IPS-11a (cell line): Measurements from ENCODE around the gene SLC25A20.
"Not testable (repeated sequence)": the region's sequence is repeated elsewhere in the genome, so short reads cannot be mapped to it uniquely, and the experiment has no call there.

Experiments used
- H3K4me3 ChIP-seq: one replicate; pipeline ENCODE4 v1.5.1; 2013; ENCODE audit warnings: low read depth, low read length, control low read depth

The SLC25A20 gene, protein sequence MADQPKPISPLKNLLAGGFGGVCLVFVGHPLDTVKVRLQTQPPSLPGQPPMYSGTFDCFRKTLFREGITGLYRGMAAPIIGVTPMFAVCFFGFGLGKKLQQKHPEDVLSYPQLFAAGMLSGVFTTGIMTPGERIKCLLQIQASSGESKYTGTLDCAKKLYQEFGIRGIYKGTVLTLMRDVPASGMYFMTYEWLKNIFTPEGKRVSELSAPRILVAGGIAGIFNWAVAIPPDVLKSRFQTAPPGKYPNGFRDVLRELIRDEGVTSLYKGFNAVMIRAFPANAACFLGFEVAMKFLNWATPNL

DNA sequence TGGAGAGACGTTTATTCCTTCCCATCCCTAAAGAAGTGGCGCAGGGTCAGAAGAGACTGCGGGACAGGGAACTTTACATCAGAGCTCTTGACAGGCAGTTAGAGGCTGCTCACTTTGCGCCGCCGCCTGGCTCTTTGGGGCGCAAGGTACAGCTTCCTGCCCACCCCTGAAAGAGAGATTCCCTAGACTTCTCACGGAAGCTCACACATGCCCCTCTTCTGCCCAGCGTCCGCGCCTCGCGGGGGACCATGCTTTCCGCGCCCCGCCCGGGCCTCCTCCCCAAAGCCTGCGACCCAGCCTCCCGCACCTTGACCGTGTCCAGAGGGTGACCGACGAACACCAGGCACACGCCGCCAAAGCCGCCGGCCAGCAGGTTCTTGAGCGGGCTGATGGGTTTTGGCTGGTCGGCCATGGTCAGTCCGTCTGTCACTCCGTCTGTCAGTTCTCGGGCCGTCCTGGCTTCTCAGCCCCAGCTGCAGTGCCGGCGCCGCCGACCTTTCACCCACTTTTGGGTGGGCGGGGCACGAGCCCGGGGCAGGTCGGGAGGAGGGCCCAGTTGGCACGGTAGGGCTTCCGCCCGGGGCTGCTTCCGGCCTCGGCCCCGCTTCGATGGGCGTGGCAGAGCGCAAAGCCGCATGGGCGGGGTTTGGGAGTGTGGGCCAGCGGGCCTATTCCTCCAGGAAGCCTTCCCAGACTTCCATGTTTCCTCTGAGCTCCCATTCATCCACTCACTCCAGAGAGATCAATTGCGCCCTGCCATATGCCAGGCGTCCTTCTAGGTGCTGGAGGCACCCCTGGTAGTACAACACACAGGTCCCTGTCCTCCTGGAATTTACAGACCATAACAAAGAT, at the start of gene SLC25A20:
Gene SLC25A20, minus strand, starts transcription at position 500 of the 852 bp plus-strand sequence. Its CDS starts 88 bp downstream, at position 412.
- H3K4me3 ChIP-seq: peak within 1 kb of the TSS; percentile 78

DNA sequence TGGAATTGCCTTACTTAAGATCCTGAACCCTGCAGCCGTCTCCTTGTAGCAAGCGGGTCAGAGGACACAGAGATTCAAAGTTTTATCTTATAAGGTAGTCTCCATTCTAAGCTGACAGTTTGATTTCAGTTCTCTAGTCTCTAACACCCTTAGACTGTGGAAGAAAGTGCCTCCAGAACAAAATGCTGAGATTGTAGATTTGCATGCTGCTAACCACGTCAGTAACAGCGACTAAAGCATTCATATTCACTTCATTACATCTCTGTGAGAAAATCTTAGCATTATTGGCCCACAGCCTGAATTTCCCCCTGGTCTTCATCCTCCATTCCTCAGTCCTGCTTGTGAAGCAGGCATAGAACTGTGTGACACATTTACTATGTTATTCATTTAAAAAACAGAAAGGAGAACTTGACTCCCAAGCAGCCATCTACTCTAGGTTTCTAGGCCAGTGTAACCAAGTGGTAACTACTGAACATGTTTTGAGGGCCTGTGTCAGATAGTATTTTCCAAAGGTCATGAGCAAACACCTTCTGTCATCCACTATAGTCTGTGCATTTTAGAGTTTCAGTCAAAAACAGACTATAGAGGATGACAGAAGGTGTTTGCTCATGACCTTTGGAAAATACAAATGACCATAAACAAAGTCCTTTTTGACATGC, 47.3 kb upstream of the SLC25A20 start:
- no peak overlapping the region for H3K4me3 ChIP-seq

DNA sequence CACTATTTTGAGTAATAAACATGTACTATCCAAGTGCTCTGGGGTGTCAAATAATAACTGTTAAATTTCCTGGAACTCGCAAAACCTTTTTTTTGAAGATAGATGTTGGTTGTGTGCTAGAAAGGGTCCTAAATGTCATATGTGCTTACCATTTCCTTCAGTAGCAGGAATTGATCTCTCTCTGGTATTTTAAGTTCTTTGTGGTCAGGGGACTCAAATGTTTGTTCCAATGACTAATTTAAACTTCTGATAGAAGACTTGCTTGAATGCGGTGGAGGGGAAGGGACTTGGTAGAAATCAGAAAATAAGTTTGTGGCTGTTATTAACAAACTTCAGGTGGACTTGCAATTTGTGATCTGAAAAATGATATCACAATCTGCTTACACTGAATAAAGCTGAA, 46.8 kb upstream of the SLC25A20 start:
- H3K4me3 ChIP-seq: no peak overlapping the region

DNA sequence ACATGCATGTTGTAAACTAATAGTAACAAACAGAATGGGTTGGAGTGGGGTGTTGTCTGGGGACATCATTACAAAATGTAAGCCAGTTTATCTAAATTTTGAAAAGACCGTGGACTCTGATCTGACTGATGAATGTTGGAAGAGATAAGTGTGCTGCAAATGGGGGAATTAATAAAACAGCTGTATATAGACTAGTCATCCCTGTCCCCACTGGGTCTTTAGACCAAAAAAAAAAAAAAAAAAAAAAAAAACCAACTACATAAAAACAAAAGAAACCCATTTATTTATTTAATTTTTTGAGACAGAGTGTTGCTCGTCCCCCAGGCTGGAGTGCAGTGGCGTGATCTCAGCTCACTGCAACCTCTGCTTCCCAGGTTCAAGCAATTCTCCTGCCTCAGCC, 40.0 kb upstream of the SLC25A20 start:
- H3K4me3 ChIP-seq: no peak overlapping the region

DNA sequence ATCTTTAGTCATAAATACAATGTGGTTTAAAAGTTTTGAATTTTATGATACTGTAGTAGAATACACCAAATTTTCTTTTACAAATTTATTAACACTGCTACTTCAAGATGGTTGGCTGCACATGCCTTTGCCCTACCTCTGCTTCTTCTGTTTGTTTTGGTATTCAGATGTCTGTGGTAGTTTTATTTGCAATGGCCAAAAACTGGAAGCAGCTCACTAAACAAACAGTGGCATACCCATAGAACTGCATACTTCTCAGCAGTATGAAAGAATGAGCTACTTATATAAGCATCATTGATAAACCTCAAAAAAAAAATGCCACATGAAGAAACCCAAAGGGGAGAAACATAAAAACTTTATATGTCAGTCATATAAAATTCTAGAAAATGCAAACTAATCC, 39.5 kb upstream of the SLC25A20 start:
- no peak overlapping the region for H3K4me3 ChIP-seq

DNA sequence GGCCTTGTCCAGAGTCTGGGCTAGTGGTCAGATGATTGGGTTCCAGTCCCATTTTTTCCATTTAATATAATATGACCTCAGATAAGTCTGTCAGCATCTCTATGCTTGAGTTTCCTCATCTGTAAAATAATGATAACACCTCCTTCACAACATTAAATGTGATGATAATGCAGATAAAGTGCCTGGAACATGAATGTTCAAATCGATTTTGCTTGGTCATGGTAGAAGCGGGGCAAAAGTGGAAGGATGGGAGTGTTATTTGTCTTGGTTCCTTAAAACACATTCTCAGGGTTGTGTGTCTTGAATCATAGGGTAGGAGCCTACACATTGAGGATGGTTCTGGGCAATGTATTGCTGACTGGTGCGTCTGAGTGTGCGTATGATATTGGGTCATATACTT, 36.8 kb upstream of the SLC25A20 start:
- H3K4me3 ChIP-seq: no peak overlapping the region

DNA sequence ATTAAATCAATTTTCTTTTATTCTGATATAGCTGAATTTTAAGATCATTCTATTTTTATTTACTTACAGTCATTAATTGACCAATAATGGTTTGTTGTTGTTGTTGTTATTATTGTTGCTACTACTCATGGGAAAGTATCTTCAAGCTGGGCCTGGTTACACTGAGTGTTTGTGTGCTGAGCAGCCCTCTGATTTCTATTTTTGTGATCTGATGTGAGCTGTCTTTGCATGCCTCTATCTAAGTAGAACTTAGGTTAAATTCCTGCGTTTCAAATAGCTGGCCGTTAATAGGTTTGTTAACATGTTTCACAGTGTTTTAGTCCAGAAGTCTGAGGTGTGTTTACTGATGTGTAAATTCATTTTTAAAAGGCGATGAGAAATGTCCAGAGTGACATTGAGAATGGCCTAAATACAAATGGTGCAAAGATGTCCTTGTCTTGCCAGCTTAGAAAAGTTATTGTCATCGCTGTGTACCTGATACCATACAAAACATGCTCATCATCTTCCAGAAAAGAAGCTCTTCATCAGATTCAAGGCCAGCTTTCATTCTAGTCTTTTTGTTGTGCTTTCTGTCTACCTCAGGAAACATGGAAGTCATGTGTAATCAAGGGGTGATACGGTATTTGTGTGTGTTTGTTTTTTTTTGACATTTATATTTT, 35.8 kb upstream of the SLC25A20 start:
- H3K4me3 ChIP-seq: no peak overlapping the region

DNA sequence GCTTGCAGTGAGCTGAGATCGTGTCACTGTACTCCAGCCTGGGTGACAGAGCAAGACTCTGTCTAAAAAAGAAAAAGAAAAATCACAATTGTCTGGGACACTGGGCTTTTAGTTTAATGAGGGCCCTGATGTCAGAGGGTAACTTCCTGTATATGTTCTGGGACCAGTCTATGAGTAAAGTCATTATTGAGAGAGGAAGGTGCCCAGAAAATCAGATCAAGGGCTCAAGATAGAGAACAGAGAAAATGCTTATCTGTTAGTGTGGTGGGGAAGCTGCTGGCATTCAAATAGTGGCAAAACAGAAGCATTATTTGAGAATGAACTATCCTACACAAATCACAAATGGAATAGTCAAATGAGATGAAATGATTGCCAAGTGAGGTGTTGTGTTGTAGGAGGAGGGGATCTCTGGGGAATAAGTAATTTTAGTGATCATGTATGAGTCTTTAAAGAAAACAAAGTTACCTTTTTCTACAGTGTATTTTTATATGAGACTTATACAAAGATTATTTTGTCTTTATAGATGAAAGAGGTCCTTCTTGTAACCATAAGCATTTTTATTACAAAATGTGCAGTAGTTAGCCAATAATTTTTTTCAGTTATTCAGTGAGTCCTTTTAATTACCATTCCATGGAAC, 33.4 kb upstream of the SLC25A20 start:
- no peak overlapping the region for H3K4me3 ChIP-seq

DNA sequence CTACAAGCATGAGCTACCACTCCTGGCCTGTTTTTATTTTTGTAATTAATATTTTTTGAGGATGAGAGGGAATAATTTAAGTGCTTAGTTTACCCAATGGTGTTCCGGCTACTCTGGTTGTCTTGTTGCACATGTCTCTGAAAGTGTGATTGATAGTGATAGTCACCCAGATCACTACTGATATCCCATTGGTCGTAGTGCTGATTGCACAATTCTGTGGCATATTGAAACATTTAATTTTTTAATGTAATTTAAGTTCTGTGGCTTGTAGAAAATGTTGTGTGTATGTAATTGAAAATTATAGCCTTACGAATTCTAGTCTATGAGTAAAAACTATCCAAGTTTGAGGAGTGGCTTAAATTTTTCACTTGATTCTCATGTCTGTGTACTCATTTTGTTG, 31.9 kb upstream of the SLC25A20 start:
- no peak overlapping the region for H3K4me3 ChIP-seq

DNA sequence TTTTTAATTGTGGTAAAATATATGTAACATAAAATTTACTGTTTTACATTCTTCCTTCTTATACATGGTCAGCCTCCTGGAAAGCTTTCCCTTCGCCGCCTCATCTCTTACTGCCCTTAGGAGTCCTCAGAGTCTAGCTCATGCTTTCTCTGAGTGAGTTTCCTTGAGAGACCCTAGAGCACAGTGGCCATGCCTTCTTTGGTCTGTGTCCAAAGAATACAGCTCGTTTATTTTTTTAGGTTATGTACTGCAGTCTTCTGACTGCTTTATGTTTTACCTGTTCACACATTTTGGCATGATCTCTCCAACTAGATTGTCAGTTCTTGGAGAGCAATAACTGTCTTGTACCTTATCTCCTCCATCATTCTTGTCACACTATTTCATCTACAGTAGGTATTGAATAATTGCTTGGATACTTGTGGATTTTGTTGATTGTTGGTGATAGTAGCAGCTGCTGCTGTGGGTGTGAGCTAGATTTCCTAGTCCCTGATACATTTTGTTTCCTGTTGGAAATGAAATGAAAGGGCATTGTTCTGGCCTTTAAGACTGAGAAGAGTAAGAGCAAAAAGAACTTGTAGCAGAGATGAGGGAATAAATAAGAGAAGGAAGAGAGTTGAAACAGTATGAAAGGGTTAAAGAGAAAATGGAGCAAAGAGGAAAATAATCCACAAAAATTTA, 30.8 kb upstream of the SLC25A20 start:
- no peak overlapping the region for H3K4me3 ChIP-seq

DNA sequence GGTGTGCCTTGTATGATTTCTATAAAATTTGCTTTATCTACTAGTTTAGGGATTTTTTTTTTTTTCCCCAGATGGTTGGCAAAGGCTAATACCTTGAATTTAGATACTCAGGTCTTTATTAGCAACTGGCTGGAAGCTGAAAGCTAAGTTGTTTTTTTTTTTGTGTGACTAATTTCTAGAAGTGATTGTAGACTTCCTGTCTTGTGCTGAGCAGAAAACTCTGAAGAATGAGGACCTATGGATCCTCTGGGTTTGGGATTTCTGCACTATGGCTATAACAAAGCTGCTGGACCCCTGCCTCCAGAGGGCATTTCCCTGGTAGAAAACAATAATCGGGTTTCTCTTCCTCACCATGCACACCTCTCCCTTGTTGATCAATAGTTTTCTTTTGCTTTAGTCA, 30.0 kb upstream of the SLC25A20 start:
- no peak overlapping the region for H3K4me3 ChIP-seq

DNA sequence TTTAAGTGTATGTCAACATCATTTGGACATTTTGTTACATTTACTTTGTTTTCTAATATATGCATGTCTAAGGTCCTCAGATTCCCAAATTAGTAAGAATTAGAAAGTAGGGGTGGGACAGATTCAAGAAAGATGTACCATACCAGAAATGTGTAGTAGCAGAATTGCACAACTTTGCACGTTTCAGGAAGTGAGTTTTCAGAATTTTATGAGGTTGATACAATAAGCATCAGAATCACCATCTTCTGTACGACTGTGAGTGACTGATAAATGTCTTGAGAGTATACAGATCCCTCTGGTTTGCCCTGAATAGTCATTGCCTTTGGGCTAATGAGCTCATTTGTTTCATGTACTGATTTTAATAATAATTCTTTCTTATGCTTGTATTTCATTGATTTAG, 29.2 kb upstream of the SLC25A20 start:
- H3K4me3 ChIP-seq: no peak overlapping the region

DNA sequence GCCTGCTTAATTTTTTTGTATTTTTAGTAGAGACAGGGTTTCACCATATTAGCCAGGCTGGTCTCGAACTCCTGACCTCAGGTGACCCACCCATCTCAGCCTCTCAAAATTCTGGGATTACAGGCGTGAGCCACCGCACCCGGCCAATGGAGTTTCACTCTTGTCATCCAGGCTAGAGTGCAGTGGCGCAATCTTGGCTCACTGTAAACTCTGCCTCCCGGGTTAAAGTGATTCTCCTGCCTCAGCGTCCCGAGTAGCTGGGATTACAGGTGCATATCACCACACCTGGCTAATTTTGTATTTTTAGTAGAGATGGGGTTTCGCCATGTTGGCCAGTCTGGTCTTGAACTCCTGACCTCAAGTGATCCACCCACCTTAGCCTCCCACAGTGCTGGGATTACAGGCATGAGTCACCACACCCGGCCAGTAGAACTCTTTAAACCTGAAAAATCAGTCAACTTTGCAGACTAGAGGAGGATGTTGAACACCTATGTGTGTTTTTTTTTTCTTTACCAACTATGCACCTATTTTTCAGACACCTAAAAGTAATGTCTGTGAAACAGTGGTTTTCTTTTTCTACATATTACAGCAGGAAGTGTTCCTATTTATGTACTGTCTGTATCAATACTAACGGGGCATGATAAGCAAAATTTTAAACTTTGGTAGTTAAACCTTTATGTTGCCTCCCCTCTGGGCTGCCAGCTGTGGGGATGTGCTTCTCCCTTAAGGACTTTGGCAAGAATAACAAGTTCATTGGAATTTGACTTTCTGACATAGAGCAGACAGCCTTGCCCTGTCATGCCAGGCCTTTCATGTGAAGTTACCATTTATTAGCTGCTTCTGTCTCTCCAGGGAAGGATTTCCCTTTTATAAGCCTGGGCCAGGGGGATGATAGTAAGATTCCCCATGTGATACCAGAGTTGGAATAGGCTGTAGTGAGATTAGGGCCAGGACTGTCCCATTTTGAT, 28.0 kb upstream of the SLC25A20 start:
- no peak overlapping the region for H3K4me3 ChIP-seq

DNA sequence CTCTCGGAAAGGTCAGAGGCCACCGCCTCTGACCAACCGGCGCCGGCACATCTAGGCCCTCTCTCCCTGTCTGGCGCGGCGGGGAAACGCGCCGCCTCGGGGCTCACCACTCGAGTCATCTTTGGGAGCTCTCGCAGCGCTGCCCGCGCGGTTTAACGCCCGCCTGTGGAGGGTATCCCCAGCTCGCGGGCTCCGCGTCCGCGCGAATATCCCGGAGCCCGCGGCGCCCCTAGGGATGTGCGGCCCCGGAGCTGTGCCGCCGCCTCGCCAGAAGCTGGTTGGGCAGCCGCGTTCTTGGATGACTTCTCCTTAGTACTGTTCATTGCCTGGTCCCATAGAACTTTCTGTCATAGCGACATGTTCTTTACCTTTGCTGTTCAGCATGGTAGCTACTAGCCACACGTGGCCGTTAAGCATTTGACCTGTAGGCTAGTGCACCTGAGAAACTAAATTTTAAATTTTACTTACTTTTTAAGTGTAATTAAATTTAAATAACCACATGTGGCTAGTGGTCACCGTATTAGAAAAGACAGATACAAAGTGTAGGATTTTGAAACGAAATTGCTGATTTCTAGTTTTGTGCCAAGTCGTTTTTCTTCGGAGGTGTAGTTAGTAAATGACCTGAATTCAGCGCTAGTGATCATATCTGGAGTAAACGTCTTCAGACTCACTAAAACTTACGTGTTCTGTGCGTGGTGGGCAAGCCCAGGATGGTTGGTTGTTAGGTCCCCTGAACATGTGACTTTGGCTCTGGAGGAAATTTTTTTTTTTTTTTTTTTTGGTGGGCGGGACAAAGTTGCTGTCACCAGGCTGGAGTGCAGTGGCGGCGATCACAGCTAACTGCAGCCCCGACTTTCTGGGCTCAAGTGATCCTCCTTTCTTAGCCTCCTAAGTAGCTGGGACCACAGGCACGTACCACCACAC, 20.8 kb upstream of the SLC25A20 start:
- H3K4me3 ChIP-seq: peak overlapping the region; percentile 80

DNA sequence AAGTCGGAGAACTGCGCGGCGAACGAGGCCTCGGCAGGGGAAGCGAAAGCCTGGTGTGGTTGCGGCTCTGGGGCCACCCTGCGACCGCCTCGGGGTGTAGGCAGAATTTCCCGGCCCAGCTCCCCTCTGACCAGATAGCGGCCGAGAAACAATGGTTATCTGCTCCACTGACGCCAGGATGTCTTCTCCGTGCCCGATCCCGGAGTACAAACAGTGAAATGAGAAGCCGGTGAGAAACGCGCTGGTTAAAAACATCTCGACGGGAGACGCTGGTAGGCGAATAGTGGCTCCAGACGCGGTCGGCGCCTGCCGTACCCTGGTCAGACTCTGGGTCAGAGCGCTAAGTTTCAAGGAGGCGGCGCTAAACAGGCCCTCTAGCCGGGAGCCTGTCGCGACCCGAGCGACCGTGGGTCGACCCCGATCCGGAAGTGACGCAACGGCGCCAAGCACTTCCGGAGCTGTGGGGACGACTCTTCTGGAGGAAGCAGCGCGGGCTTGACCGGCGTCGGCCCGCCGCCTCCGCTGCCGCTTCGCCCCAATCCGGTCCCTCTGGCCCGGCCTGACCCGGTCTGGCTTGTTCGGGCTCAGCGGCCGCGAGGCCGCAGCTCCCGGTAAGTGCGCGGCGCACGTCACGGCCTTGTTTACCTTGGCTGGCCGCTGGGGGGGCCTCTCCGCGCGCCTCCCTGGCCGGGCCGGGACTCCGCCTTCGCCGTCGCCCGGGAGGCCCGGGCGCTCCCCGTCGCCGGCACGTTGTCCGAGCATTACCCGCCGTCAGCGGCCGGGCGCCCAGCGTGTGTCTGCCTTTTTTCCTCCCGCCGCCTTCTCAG, 19.9 kb upstream of the SLC25A20 start, which contains the start of gene ARIH2:
Gene ARIH2, plus strand, starts transcription at position 455 of the 827 bp plus-strand sequence. CDS start 8,717 bp downstream, outside the sequence.
- H3K4me3 ChIP-seq: peak within 1 kb of the TSS; percentile 80

DNA sequence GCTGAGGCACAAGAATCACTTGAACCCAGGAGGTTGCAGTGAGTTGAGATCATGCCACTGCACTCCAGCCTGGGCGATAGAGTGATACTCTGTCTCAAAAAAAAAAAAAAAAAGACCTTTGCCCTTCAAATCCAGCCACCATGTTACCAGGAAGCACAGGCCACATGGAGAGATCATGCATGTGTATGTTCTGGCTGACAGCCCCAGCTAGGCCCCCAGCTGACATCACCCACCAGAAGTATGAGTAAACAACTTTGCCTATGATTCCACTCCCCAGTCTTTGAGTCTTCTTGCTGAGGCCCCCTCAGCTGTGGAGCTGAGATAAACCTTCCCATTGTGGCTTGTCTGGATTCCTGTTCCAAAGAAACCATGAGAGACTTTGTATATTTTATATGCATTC, 16.6 kb upstream of the SLC25A20 start:
- H3K4me3 ChIP-seq: no peak overlapping the region

DNA sequence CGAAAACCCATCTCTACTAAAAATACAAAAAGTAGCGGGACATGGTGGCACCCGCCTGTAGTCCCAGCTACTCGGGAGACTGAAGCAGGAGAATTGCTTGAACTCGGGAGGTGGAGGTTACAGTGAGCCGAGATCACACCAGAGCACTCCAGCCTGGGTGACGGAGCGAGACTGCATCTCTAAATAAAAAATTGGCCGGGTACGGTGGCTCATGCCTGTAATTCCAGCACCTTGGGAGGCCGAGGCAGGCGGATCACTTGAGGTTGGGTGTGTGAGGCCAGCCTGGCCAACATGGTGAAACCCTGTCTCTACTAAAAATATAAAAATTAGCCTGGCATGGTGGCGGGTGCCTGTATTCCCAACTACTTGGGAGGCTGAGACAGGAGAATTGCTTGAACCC, 8.3 kb upstream of the SLC25A20 start:
- not testable (repeated sequence) for H3K4me3 ChIP-seq
